ENCODE results near the gene TIGD3. TPM values are rescaled to one million over a fixed set of nuclear protein-coding genes. Genes with fewer than 3 reads are reported as not detected.
A peak's percentile ranks its signal among the peaks of the same experiment; 100 is the strongest.

Gene TIGD3
- total and polyA plus RNA-seq, 10 of the 15 experiments (the other 5 are each of a cell fraction or from before 2014, with no cell fraction given) = 0.13 to 1.4 (median 0.57) TPM

DNA sequence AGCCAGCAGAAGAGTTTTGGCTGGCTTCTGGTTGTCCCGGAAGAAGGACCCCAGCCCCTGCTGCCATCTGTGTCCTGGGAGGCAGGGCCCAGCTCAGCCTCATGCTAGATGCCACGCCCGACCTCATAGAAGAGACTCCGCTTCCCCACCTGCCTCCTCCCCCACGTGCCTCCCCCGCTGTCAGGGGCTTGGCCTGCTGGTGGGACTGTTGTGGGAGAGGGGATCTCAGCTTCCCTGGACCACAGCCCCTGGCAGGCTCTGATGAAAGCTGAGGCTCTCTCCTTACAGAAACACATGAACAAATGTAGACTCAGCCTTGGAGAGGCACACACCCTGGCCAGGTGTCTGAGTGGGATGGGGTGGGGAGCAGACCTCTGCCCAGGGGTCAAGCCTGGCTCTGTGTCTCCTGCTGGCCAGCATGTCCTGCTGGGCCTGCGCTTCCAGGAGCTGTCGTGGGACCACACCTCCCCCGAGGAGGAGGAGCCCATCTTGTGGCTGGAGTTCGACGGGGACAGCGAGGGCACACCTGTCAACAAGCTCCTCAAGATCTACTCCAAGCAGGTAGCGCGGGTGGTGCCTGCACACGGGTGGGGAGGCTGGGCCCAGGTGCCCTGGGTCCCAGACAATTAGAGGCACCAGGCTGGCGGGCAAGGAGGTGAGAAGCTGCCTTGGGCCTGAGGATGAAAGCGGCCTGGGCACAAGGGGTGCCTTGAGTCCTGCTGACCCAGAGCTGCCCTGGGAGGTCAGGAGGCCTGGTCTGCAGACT, 45.9 kb downstream of the TIGD3 start:
- RAD21 ChIA-PET (ENCODE audit: unreplicated experiment) = no interaction called here
- Histone ChIP-seq H3K27ac (ENCODE audit: control insufficient read depth, insufficient read depth) (no peak overlapping the region), H2AFZ (ENCODE audit: control insufficient read depth, low read depth, low read length) (no peak overlapping the region), H3K4me3 (no peak overlapping the region), H3K36me3 (ENCODE audit: control insufficient read depth in 2 of 2, insufficient read depth in 2 of 2, low read length in 1 of 2) (peaks cover 19 to 37% of the 10 kb centered on the region in 2 experiments), H4K20me1 (ENCODE audit: control insufficient read depth, insufficient read depth) (no peaks in the 10 kb centered on the region), H3K4me1 (ENCODE audit: control insufficient read depth, insufficient read depth, low read length) (peaks cover 20% of the 10 kb centered on the region), H3K9ac (ENCODE audit: control insufficient read depth, insufficient read depth, low read length) (no peak overlapping the region), H3K27me3 (replicated peaks in 1 of 2; ENCODE audit: control insufficient read depth in 2 of 2, insufficient read depth in 2 of 2, low read length in 1 of 2) (no peaks in the 10 kb centered on the region), H3K79me2 (ENCODE audit: control insufficient read depth, insufficient read depth, low read length) (no peaks in the 10 kb centered on the region; the same call in 1 of the 2 replicates), H3K9me3 (replicated peaks; ENCODE audit: control insufficient read depth, insufficient read depth, low read length) (no peaks in the 10 kb centered on the region), H3K4me2 (ENCODE audit: control insufficient read depth, insufficient read depth) (no peak overlapping the region)
- no peak for FAIRE-seq
- CTCF ChIA-PET = no interaction called here
- 92% methylated on average over 17 of the region's 17 CpGs for WGBS (ENCODE audit: insufficient coverage, insufficient replicate concordance, low lambda C conversion rate, missing lambda C conversion rate)
- in situ Hi-C loops (cut with MboI) = no loop called here
- intact Hi-C loops (cut with micrococcal nuclease; ENCODE audit: unreplicated experiment) = no loop called here
- no peak for ATAC-seq
- TF ChIP-seq YY1 (IDR thresholded peaks at IDR 0.05; ENCODE audit: low read depth, low read length) = no peak
- no peak for TF ChIP-seq RB1 (IDR thresholded peaks at IDR 0.05; ENCODE audit: borderline replicate concordance)
- TF ChIP-seq, protein P1, sequence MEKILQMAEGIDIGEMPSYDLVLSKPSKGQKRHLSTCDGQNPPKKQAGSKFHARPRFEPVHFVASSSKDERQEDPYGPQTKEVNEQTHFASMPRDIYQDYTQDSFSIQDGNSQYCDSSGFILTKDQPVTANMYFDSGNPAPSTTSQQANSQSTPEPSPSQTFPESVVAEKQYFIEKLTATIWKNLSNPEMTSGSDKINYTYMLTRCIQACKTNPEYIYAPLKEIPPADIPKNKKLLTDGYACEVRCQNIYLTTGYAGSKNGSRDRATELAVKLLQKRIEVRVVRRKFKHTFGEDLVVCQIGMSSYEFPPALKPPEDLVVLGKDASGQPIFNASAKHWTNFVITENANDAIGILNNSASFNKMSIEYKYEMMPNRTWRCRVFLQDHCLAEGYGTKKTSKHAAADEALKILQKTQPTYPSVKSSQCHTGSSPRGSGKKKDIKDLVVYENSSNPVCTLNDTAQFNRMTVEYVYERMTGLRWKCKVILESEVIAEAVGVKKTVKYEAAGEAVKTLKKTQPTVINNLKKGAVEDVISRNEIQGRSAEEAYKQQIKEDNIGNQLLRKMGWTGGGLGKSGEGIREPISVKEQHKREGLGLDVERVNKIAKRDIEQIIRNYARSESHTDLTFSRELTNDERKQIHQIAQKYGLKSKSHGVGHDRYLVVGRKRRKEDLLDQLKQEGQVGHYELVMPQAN (conservative IDR thresholded peaks at IDR 0.05) = no peak
- TF ChIP-seq FOS (IDR thresholded peaks at IDR 0.05; ENCODE audit: borderline replicate concordance, extremely low read depth, insufficient read length) = no peak
- TF ChIP-seq POLR2A (IDR thresholded peaks at IDR 0.05; ENCODE audit: low read depth, low read length) = 0 out of 2 replicates have a peak, but pooled peaks have one; percentile 24
- TF ChIP-seq, protein P2, sequence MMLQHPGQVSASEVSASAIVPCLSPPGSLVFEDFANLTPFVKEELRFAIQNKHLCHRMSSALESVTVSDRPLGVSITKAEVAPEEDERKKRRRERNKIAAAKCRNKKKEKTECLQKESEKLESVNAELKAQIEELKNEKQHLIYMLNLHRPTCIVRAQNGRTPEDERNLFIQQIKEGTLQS (IDR thresholded peaks at IDR 0.05; ENCODE audit: borderline replicate concordance, extremely low read depth, low read depth, low read length) = no peak
- no peak for TF ChIP-seq NFYA (IDR thresholded peaks at IDR 0.05; ENCODE audit: borderline replicate concordance, low read depth, low read length)
- no peak for DNase-seq (ENCODE audit: low read depth, low spot score)
- BruUV-seq (replicated peaks) = no TSS peak
- SMC1A ChIA-PET (ENCODE audit: uncharacterized antibody, unreplicated experiment) = interaction anchor here (1.8 kb wide), 1 partner anchor 16 kb away, joined by 5 read pairs; no protein-coding TSS in a partner anchor
- POLR2A ChIA-PET = interaction anchor here (0.8 kb wide), 1 partner anchor 10 kb away, joined by 4 read pairs; no protein-coding TSS in a partner anchor
